Lower lobe of right lung (tissue), 2 donors: ENCODE measurements around the gene ISLR. TPM values are rescaled to one million over a fixed set of nuclear protein-coding genes. Genes with fewer than 3 reads are reported as not detected.

Experiments
- ATAC-seq, 2 donors: fragments of 200-7000 bp; cut with Tn5 transposase; one replicate each; pipeline ENCODE4 v1.9.1; 2020 to 2022; ENCODE audit warnings: mild to moderate bottlenecking in 2 of 2, moderate library complexity in 2 of 2
- DNase-seq: peaks from one replicate; pipeline ENCODE4 v3.0.0-alpha.2; 2020
- H3K27ac ChIP-seq: fragments of 200-600 bp; one replicate; pipeline ENCODE4 v1.8.0; 2022
- H3K27me3 ChIP-seq: fragments of 200-600 bp; one replicate; pipeline ENCODE4 v1.8.0; 2022; ENCODE audit warnings: low read depth
- H3K36me3 ChIP-seq: fragments of 200-600 bp; one replicate; pipeline ENCODE4 v1.8.0; 2022; ENCODE audit warnings: mild to moderate bottlenecking
- H3K4me1 ChIP-seq: fragments of 200-600 bp; one replicate; pipeline ENCODE4 v1.8.0; 2022
- H3K4me3 ChIP-seq: fragments of 200-600 bp; one replicate; pipeline ENCODE4 v1.8.0; 2022; ENCODE audit warnings: mild to moderate bottlenecking
- H3K9me3 ChIP-seq: fragments of 200-600 bp; one replicate; pipeline ENCODE4 v1.8.0; 2022
- CTCF ChIP-seq: fragments of 200-600 bp; IDR thresholded peaks from one replicate; pipeline ENCODE4 v1.8.0; 2022; ENCODE audit warnings: antibody characterized with exemption, mild to moderate bottlenecking
- intact Hi-C: fragments of 100-400 bp; cut with DNase I; formaldehyde crosslinking; loops from one replicate; pipeline ENCODE4 v1.11.0; 2022
- total RNA-seq: library from RNA; stranded (reverse); fragmentation: NEBNext Ultra II Directional; extraction: Animal tissue kit (Norgen Biotek cat#: 25700); gene quantifications from one replicate; pipeline ENCODE4 v1.2.1, GENCODE V29; 2021
- donor health status: DM: no; HTN: yes; CAD: no; lungs with severe emphysema.

Gene ISLR
- total RNA-seq, 1 donor from 2014 or later = 24.0 TPM

GRCh38 chr15:74165461-74165860 lies 8.0 kb upstream of the ISLR start:
- no peak for ATAC-seq
- no peak for TF ChIP-seq CTCF

GRCh38 chr15:74167891-74168331 lies 5.6 kb upstream of the ISLR start:
- ATAC-seq (no peak), DNase-seq (peak; percentile 15)
- no peak overlapping the region for H3K27ac ChIP-seq
- intact Hi-C loops = no loop called here
- no peak for TF ChIP-seq CTCF
- no peaks in the 10 kb centered on the region for H3K27me3 ChIP-seq
- H3K9me3 ChIP-seq = no peaks in the 10 kb centered on the region
- peaks cover 11% of the 10 kb centered on the region for H3K4me1 ChIP-seq
- no peak overlapping the region for H3K4me3 ChIP-seq
- no peaks in the 10 kb centered on the region for H3K36me3 ChIP-seq

More at GRCh38 chr15:74165461-74165860, 8.0 kb upstream of the ISLR start:
- Histone ChIP-seq H3K27me3 (peaks cover 6% of the 10 kb centered on the region), H3K9me3 (no peaks in the 10 kb centered on the region), H3K36me3 (no peaks in the 10 kb centered on the region), H3K27ac (no peak overlapping the region), H3K4me1 (no peaks in the 10 kb centered on the region), H3K4me3 (no peak overlapping the region)
- intact Hi-C loops = no loop called here
- no peak for DNase-seq

GRCh38 chr15:74168711-74169126 lies 4.8 kb upstream of the ISLR start:
- Histone ChIP-seq H3K27me3 (no peaks in the 10 kb centered on the region), H3K9me3 (no peaks in the 10 kb centered on the region), H3K27ac (no peak overlapping the region), H3K4me3 (no peak overlapping the region), H3K4me1 (peaks cover 11% of the 10 kb centered on the region), H3K36me3 (no peaks in the 10 kb centered on the region)
- ATAC-seq = no peak
- intact Hi-C loops = no loop called here
- no peak for TF ChIP-seq CTCF
- peak; percentile 18 for DNase-seq

GRCh38 chr15:74170071-74170844 lies 3.3 kb upstream of the ISLR start:
- H3K4me1 ChIP-seq = peaks cover 11% of the 10 kb centered on the region

GRCh38 chr15:74170875-74171578 lies 2.5 kb upstream of the ISLR start:
- Histone ChIP-seq H3K36me3 (no peaks in the 10 kb centered on the region), H3K27me3 (no peaks in the 10 kb centered on the region), H3K4me1 (peaks cover 11% of the 10 kb centered on the region), H3K9me3 (no peaks in the 10 kb centered on the region), H3K27ac (no peak overlapping the region), H3K4me3 (no peak overlapping the region)
- no peak for TF ChIP-seq CTCF
- DNase-seq (peak; percentile 15), ATAC-seq (no peak)
- intact Hi-C loops = no loop called here

More at GRCh38 chr15:74170071-74170844, 3.3 kb upstream of the ISLR start:
- no peak overlapping the region for H3K27ac ChIP-seq
- DNase-seq (peak; percentile 24), ATAC-seq (no peak)
- TF ChIP-seq CTCF = no peak
- no peak overlapping the region for H3K4me3 ChIP-seq
- intact Hi-C loops = no loop called here
- H3K9me3 ChIP-seq = no peaks in the 10 kb centered on the region
- no peaks in the 10 kb centered on the region for H3K27me3 ChIP-seq
- H3K36me3 ChIP-seq = no peaks in the 10 kb centered on the region
